Ramos (cell line): Measurements from ENCODE around the gene DTX2.
"Not testable (repeated sequence)": the region's sequence is repeated elsewhere in the genome, so short reads cannot be mapped to it uniquely, and the experiment has no call there.

Experiments used
- in situ Hi-C: fragments of 300-500 bp; cut with MboI; formaldehyde crosslinking; loops from one replicate; pipeline ENCODE4 v1.14.3; 2022; ENCODE audit warnings: low sequenced_read_pairs; ENCODE audit not compliant: unreplicated experiment

DTX2 gene

DNA sequence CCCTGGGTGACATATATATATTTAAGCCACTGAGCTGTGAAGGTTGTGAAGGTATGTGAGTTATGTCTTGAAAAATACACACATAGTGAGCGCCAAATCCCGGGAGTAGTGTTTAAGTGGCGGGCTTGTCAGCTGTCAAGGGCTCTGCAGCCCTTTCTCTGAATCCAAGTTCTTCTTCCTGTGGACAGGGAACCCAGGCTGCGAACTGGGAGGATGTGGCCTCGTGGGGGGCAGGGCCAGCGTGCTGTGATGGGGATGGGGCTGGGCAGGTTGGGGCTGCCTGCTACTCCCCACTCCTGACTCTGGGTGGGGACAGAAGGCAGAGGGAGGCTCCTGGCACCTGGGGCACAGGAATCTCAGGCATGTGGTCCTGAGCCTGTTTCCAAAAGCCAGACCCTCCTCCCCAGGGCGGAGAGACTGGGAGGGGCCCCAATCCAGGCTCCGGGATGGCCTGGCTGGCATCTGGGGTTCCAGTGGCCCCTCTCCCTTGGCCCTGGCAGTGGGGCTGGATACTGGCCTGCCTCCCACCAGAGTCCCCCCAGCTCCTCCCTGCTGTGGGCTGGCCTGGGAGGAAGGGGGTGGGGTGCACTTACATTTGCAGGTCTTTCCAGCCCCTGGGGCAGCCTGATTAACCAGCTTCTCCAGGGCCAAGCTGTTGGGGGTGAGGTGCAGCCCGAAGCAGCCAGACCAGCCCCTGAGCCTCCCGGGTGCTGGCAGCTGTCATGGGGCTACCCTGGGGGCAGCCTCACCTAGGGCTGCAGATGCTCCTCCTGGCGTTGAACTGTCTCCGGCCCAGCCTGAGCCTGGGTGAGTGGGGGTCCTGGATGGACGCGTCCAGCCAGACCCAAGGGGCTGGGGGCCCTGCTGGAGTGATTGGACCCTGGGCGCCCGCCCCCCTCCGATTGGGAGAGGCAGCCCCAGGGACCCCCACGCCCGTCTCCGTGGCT is 48.7 kb downstream of the DTX2 start, which contains the start of gene UPK3B:
Gene UPK3B, plus strand, starts transcription at position 622 of the 947 bp plus-strand sequence. Its CDS starts 101 bp downstream, at position 723.
- in situ Hi-C loops, result loop anchor here (10.0 to 25.0 kb wide), 2 partner anchors 85 to 602 kb away; partner anchors contain the start of genes CCDC146 and ZP3

DNA sequence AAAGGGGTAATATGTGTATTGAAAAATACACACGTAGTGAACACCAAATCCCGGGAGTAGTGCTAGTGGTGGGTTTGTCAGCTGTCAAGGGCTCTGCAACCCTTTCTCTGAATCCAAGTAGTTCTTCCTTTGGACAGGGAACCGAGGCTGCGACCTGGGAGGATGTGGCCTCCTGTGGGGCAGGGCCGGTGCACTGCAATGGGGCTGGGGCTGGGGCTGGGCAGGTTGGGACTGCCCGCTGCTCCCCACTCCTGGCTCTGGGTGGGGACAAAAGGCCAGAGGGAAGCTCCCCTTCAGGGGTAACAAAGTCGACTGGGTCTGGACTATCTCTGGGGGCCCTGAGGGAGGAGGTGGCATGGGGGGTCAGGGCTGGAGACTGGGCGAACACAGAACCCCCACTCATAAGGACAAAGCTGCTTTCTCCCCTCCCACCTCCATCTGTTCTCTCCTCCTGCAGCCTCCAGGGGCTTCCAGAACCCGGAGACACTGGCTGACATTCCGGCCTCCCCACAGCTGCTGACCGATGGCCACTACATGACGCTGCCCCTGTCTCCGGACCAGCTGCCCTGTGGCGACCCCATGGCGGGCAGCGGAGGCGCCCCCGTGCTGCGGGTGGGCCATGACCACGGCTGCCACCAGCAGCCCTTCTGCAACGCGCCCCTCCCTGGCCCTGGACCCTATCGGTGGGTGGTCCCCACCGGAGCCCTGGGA is 49.8 kb downstream of the DTX2 start:
- in situ Hi-C loops, result loop anchor here (25.0 kb wide), 1 partner anchor 601 kb away; the partner anchor contains the start of gene CCDC146

DNA sequence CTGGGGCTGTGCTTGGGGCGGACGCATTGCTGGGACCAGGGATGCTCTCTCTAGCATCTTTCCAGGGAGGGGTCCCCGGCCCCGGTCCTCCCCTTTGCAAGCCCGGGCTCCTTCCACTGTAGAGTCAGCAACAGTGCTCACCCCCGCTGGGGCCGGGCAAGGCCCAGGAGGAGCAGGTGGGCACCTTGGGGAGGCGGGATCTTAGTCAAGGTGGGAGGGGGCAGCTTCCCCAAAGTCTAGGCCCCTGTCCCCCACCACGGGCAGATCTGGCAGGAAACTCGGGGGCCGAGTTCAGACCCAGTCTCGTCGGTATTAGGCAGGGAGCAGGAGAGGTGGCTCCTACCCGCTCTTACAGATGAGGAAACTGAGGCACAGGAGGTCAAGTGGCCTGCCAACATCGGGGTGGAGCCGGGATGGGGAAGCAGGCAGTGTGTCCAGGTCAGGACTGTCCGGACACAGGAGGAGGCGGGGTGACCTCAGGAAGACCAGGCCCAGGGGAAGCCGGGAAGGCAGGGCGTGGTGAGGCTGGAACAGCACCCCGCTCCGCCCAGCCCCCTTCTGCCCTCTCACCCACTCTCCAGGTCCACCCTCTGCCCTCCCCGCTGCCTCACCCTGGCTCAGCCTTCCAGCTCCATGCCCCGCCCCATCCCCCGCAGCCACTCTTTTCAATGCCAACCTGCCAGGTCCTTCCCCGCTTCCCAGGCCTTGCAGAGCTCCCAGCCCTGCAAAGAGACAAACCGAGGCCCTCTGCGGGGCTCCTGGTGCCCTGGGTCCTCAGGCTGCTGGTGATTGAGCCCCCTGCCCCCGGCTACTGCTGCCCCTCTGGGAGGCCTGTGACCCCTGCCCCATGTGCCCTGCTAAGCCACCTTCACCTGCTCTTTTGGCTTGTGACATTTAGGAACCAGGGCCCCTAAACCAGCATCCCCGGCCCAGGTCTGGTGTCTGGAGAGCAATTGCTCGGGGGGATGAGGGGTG is 50.7 kb downstream of the DTX2 start:
- in situ Hi-C loops, result loop anchor here (25.0 kb wide), 1 partner anchor 600 kb away; the partner anchor contains the start of gene CCDC146

GRCh38 chr7:76512941-76513816 is 51.7 kb downstream of the DTX2 start:
- in situ Hi-C loops, result loop anchor here (25.0 kb wide), 1 partner anchor 599 kb away; the partner anchor contains the start of gene CCDC146

- in situ Hi-C loops, result loop anchor here (25.0 kb wide), 1 partner anchor 598 kb away; the partner anchor contains the start of gene CCDC146
Observed at GRCh38 chr7:76513817-76514799, 52.6 kb downstream of the DTX2 start.

DNA sequence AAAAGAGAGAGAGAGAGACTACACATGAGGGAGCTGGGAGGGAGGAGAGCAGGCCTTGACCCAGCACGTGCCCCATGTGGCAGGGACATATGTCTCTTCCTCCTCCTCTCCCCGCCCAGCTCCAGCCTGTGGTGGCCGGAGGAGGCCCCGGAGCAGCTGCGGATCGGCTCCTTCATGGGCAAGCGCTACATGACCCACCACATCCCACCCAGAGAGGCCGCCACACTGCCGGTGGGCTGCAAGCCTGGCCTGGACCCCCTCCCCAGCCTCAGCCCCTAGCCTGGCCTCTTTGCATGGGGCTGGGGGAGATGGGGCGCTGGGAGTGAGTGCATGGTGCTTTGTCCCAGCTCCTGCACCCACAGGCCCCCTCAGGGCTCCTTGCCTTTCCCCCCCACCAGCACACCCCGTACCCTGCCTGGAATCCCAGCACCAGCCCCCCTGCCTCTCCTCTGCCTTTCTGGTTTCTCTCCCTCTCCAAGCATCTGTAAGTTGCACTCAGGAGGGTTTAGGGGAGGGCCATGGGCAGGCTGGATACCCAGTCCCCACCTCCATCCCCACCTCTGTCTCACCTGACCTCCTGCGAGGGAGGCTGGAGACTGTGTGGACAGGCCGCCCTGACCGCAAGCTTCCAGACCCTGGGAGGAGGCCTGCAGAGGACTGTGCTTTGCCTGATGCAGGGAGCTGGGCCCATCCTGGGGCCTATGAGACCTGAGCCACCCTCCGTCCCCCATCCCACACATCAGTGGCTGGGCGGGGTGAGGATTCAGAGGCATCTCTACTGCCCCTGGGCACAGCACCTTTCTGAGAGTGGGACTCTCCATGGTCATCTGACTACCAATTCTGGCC is 53.6 kb downstream of the DTX2 start:
- in situ Hi-C loops, result loop anchor here (25.0 kb wide), 1 partner anchor 597 kb away; the partner anchor contains the start of gene CCDC146

GRCh38 chr7:76515999-76516443 is 54.5 kb downstream of the DTX2 start:
- in situ Hi-C loops, result loop anchor here (25.0 kb wide), 1 partner anchor 596 kb away; the partner anchor contains the start of gene CCDC146

DNA sequence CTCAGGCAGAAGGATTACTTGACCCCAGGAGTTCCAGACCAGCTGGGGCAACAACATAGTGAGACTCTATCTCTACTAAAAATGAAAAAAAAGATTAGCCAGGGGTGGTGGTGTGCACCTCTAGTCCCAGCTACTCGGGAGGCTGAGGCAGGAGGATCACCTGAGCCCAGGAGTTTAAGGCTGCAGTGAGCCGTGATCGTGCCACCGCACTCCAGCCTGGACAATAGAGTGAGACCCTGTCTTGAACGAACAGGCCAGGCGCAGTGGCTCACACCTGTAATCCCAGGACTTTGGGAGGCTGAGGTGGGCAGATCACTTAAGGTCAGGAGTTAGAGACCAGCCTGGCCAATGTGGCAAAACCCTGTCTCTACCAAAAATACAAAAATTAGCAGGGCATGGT is 55.4 kb downstream of the DTX2 start:
- in situ Hi-C loops, result loop anchor here (25.0 kb wide), 1 partner anchor 595 kb away; the partner anchor contains the start of gene CCDC146

GRCh38 chr7:76526183-76526582 is 64.7 kb downstream of the DTX2 start:
- in situ Hi-C loops, result not testable (repeated sequence)

- in situ Hi-C loops, result not testable (repeated sequence)
Observed at GRCh38 chr7:76531643-76532042, 70.1 kb downstream of the DTX2 start.

GRCh38 chr7:76543197-76543596 is 81.7 kb downstream of the DTX2 start, which contains the start of gene SPDYE16:
SPDYE16 (minus strand) TSS chr7:76543297; CDS start chr7:76541459, 1,838 bp downstream.
- in situ Hi-C loops, result not testable (repeated sequence)

DNA sequence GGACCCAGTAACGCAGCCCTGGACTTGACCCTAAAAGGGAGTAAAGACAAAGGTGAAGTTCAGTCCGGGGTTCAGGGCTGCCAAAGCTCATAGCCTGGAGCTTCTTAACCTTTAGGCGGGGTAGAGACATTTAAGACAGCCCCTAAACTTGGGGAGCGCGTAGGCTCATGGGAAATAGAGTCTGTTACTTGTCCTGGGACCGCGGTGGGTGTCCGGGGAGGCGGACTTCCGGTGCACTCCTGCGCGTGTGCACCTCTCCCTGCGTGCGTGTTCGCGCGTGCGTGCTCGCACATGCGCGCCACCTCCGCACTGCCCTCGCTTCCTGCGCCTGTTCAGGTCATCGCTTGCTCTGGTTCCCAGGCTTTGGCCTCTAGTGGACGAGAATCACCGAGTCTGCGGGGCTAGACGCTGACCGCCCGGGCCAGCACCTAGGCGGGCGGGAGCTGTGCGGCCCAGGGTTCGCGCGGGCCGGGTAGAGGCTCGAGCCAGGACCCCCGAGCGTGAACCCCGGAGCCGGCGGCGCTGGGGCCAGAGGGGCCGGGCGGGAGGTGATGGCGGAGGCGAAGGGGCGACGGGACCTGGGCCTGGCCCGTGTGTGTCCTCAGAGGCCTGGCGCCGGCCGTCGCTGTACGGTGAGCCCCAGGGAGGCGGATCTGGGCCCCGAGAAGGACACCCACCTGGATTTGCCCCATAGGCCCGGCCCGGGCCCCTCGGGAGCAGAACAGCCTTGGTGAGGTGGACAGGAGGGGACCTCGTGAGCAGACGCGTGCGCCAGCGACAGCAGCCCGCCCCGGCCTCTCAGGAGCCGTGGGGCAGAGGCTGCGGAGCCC is 87.7 kb downstream of the DTX2 start:
- in situ Hi-C loops, result not testable (repeated sequence)

GRCh38 chr7:76549855-76550248 is 88.3 kb downstream of the DTX2 start:
- in situ Hi-C loops, result not testable (repeated sequence)

DNA sequence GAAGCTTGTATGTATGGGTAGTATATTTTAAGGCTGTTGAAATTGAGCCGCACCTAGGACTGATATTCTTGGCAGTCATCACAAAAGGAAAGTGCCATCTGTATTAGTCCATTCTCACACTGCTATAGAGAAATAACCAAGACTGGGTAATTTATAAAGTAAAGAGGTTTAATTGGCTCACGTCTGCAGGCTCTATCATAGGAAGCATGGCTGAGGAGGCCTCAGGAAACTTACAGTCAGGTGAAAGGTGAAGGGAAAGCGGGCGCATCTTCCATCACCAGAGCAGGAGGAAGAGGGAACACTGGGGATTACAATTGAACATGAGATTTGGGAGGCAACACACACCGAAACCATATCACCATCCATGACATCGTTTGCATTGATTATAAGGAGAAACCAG is 90.5 kb downstream of the DTX2 start:
- in situ Hi-C loops, result not testable (repeated sequence)
